A673 (cell line): Measurements from ENCODE around the gene IRX5.

Source experiments
- EZH2 ChIP-seq: fragments of 200-600 bp; sonication (generic); IDR thresholded peaks from 2 replicates; pipeline ENCODE4 v1.6.1; 2017; ENCODE audit warnings: borderline replicate concordance, low read depth, mild to moderate bottlenecking, mixed read lengths, antibody characterized with exemption, low read length; ENCODE audit not compliant: poor library complexity, severe bottlenecking
- TF ChIP-seq, protein P1 (sequence below): fragments of 300-800, 200-600 bp; sonication (generic); conservative IDR thresholded peaks from 2 replicates; pipeline ENCODE4 v1.5.1; 2017; ENCODE audit warnings: low read depth, mild to moderate bottlenecking, antibody characterized with exemption, low read length, moderate library complexity, mixed read lengths

DNA sequence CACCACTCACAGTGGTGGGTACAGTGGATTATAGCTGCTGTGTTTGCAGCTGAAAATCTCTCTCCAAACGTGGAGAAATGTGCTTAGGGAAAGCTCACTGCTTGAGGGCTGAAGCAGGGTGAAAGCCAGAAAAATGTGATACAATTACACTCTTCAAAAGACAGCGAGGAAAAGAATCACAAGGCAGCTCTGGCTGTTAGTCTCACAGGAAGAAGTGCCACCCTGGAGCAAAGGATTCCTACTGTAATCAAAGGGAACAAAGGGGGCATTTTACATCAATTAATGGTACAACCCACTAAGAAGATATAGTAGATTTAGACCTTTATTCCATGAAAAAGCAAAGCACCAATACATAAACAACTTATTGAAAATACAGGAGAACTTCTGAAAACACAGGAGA is 48.1 kb upstream of the IRX5 start:
- TF ChIP-seq, protein P1, sequence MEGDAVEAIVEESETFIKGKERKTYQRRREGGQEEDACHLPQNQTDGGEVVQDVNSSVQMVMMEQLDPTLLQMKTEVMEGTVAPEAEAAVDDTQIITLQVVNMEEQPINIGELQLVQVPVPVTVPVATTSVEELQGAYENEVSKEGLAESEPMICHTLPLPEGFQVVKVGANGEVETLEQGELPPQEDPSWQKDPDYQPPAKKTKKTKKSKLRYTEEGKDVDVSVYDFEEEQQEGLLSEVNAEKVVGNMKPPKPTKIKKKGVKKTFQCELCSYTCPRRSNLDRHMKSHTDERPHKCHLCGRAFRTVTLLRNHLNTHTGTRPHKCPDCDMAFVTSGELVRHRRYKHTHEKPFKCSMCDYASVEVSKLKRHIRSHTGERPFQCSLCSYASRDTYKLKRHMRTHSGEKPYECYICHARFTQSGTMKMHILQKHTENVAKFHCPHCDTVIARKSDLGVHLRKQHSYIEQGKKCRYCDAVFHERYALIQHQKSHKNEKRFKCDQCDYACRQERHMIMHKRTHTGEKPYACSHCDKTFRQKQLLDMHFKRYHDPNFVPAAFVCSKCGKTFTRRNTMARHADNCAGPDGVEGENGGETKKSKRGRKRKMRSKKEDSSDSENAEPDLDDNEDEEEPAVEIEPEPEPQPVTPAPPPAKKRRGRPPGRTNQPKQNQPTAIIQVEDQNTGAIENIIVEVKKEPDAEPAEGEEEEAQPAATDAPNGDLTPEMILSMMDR: no peak
- TF ChIP-seq EZH2: no peak
